Heart left ventricle (tissue), 16 donors: ENCODE measurements around the gene PYCARD. TPM values are rescaled to one million over a fixed set of nuclear protein-coding genes. Genes with fewer than 3 reads are reported as not detected.

Source experiments
- ATAC-seq, 4 donors: fragments of 200-7000 bp; cut with Tn5 transposase; one replicate each; pipeline ENCODE4 v1.9.1; 2020 to 2022; ENCODE audit warnings: moderate library complexity in 4 of 4, mild to moderate bottlenecking in 3 of 4, moderate number of reproducible peaks in 1 of 4
- DNase-seq, 5 donors: peaks; one replicate each; pipeline ENCODE4 v3.0.0-alpha.2; 2020
- H3K27ac ChIP-seq, 12 donors: fragments of 200-600 bp; sonication (generic) in 4 of 12; one replicate each; pipeline versions ENCODE4 v1.5.0 to v1.8.0; 2016 to 2022; ENCODE audit warnings: mild to moderate bottlenecking in 2 of 12
- H3K27me3 ChIP-seq, 9 donors: fragments of 200-600 bp; sonication (generic) in 2 of 9; one replicate each; pipeline versions ENCODE4 v1.5.1 to v1.8.0; 2016 to 2022; ENCODE audit warnings: mild to moderate bottlenecking in 3 of 9
- H3K36me3 ChIP-seq, 9 donors: fragments of 200-600 bp; sonication (generic) in 2 of 9; one replicate each; pipeline versions ENCODE4 v1.5.0 to v1.8.0; 2018 to 2022; ENCODE audit warnings: mild to moderate bottlenecking in 2 of 9
- H3K4me1 ChIP-seq, 12 donors: fragments of 200-600 bp; sonication (generic) in 4 of 12; one replicate each; pipeline versions ENCODE4 v1.5.0 to v1.8.0; 2016 to 2022; ENCODE audit warnings: mild to moderate bottlenecking in 3 of 12
- H3K4me3 ChIP-seq, 12 donors: fragments of 200-600 bp; sonication (generic) in 4 of 12; one replicate each; pipeline versions ENCODE4 v1.5.0 to v1.8.0; 2017 to 2022; ENCODE audit warnings: mild to moderate bottlenecking in 9 of 12, moderate library complexity in 4 of 12
- H3K9me3 ChIP-seq, 12 donors: fragments of 200-600 bp; sonication (generic) in 4 of 12; one replicate each; pipeline versions ENCODE4 v1.5.0 to v1.8.0; 2016 to 2022; ENCODE audit warnings: mild to moderate bottlenecking in 1 of 12
- CTCF ChIP-seq, 12 donors: fragments of 200-600 bp; sonication (generic) in 4 of 12; IDR thresholded peaks; one replicate each; pipeline versions ENCODE4 v1.5.0 to v1.8.0; 2018 to 2022; ENCODE audit warnings: antibody characterized with exemption in 12 of 12, mild to moderate bottlenecking in 5 of 12
- POLR2A ChIP-seq, 2 donors: fragments of 450-650 bp; IDR thresholded peaks; one replicate each; pipeline ENCODE4 v1.6.1; 2017; ENCODE audit warnings: antibody characterized with exemption in 2 of 2, mild to moderate bottlenecking in 2 of 2, moderate library complexity in 2 of 2
- WGBS, 4 donors: extraction: QIAGEN DNeasy Blood & Tissue Kit in 2 of 4; methylation state at CpG; one replicate each; pipeline versions ENCODE4 v1.1.5 to v1.1.7; 2013 to 2018; 5-methylcytosine and 5-hydroxymethylcytosine counted together
- intact Hi-C, 10 donors: fragments of 100-400 bp; cut with DNase I; formaldehyde crosslinking; loops; one replicate each; pipeline versions ENCODE4 v1.11.1 to v1.14.2; 2022
- polyA plus RNA-seq, 2 donors: library from polyadenylated mRNA; stranded (reverse); fragments of 200-250 nt; gene quantifications; one replicate each; pipeline ENCODE4 v1.2.3, GENCODE V29; 2013
- total RNA-seq, 9 donors: library from RNA; depleted of rRNA in 2 of 9; stranded (reverse); fragments of >200 nt in 2 of 9; fragmentation: NEBNext Ultra II Directional in 3 of 9; extraction: Animal tissue kit (Norgen Biotek cat#: 25700) in 3 of 9; gene quantifications; one replicate each; pipeline versions ENCODE4 v1.1.0 to v1.2.4, GENCODE V29; 2016 to 2023
- donor health status: ischemic (EF 13 %, LVEDD 7.1; RV severe dilation, severe dysfunction).
- donor health status: healthy with polysubstance abuse.
- donor health status: DM: no; HTN: yes; CAD: no.
- donor health status: DM: no; HTN: no; CAD: no.
- donor health status: ischemic (EF 25% LVEDD 6.9; RV normal size, moderate dysfunction).
- donor health status: ischemic (EF 25% LVEDD 5.7; RV mildly dilated, moderate dysfunction).
- donor health status: healthy.
- donor health status: DM: yes; HTN: yes; CAD: no.
- donor health status: ischemic (EF 35%, LVEDD 5.7; RV mildly dilated, moderate dysfunction).
- donor health status: nonischemic (EF 11% LVEDD 7.7; RV severe dilation, severe dysfunction).
- donor health status: DM: yes; HTN: yes; CAD: no.
- donor health status: PGD.
- donor health status: ischemic (EF 29% LVEDD 5.4; RV normal size, mild dysfunction).
- donor health status: nonischemic (EF 23%, LVEDD 6.1; RV moderate dilation, normal function).

Gene PYCARD
- total and polyA plus RNA-seq, 11 donors = 2.0 to 42.2 (median 5.2) TPM

GRCh38 chr16:31188450-31189411, 13.8 kb downstream of the PYCARD start:
- H3K36me3 ChIP-seq = peaks cover 14 to 100% (median 100%) of the 10 kb centered on the region in 9 donors
- ATAC-seq (no peak), DNase-seq (no peak)
- H3K9me3 ChIP-seq = no peaks in the 10 kb centered on the region
- H3K27ac ChIP-seq = no peak overlapping the region
- WGBS, 4 donors = 85 to 88% (median 86%) methylated on average over 3 of the region's 3 CpGs
- intact Hi-C loops = loop anchor here in 6 of 10 donors (10.0 kb wide), 3 partner anchors 114 to 266 kb away; partner anchors contain the start of genes ZNF843 (in 4 of the 6), ARMC5 (in 1 of the 6), ZNF646 (in 1 of the 6) and ZNF668 (in 1 of the 6)
- H3K4me3 ChIP-seq = no peak overlapping the region
- no peaks in the 10 kb centered on the region for H3K27me3 ChIP-seq
- H3K4me1 ChIP-seq = peaks cover 0 to 26% (median 7%) of the 10 kb centered on the region in 12 donors
- TF ChIP-seq CTCF (IDR thresholded peaks at IDR 0.05) (no peak), POLR2A (IDR thresholded peaks at IDR 0.05) (no peak)

- intact Hi-C loops = loop anchor here in 6 of 10 donors (10.0 kb wide), 3 partner anchors 113 to 267 kb away; partner anchors contain the start of genes ZNF843 (in 4 of the 6), ARMC5 (in 1 of the 6), ZNF646 (in 1 of the 6) and ZNF668 (in 1 of the 6)
- H3K9me3 ChIP-seq = no peaks in the 10 kb centered on the region
- peaks cover 14 to 100% (median 100%) of the 10 kb centered on the region in 9 donors for H3K36me3 ChIP-seq
- DNase-seq (no peak), ATAC-seq (no peak)
- peaks cover 0 to 36% (median 16%) of the 10 kb centered on the region in 12 donors for H3K4me1 ChIP-seq
- no peak overlapping the region for H3K4me3 ChIP-seq
- H3K27ac ChIP-seq = no peak overlapping the region
- no peaks in the 10 kb centered on the region for H3K27me3 ChIP-seq
- TF ChIP-seq CTCF (IDR thresholded peaks at IDR 0.05) (no peak), POLR2A (IDR thresholded peaks at IDR 0.05) (no peak)
- WGBS, 4 donors = 84 to 86% (median 84%) methylated on average over 8 of the region's 8 CpGs
Observed at GRCh38 chr16:31187808-31188189, 14.8 kb downstream of the PYCARD start.

GRCh38 chr16:31186930-31187807, 15.4 kb downstream of the PYCARD start:
- intact Hi-C loops = loop anchor here in 6 of 10 donors (10.0 kb wide), 3 partner anchors 112 to 268 kb away; partner anchors contain the start of genes ZNF843 (in 4 of the 6), ARMC5 (in 1 of the 6), ZNF646 (in 1 of the 6) and ZNF668 (in 1 of the 6)
- Histone ChIP-seq H3K36me3 (peaks cover 14 to 100% (median 99%) of the 10 kb centered on the region in 9 donors), H3K27ac (no peak overlapping the region), H3K27me3 (no peaks in the 10 kb centered on the region), H3K4me3 (no peak overlapping the region), H3K4me1 (peaks cover 0 to 42% (median 22%) of the 10 kb centered on the region in 12 donors), H3K9me3 (no peaks in the 10 kb centered on the region)
- TF ChIP-seq POLR2A (IDR thresholded peaks at IDR 0.05) = no peak
- TF ChIP-seq CTCF (IDR thresholded peaks at IDR 0.05) = no peak
- DNase-seq (no peak), ATAC-seq (no peak)
- 78 to 86% (median 85%) methylated on average over 10 of the region's 10 CpGs for WGBS, 4 donors
